ENCODE data around the gene KRTAP1-3. TPM values are rescaled to one million over a fixed set of nuclear protein-coding genes. Genes with fewer than 3 reads are reported as not detected.
"Not testable (repeated sequence)": the region's sequence is repeated elsewhere in the genome, so short reads cannot be mapped to it uniquely, and the experiment has no call there.

Gene KRTAP1-3
- total RNA-seq, 2 experiments from 2014 or later: not detected

- intact Hi-C loops (cut with micrococcal nuclease): no loop called here
- Mint-ChIP-seq H3K27ac (no peak within 1 kb of the TSS), H3K36me3 (ENCODE audit: low read depth) (no peaks in the 10 kb centered on the region), H3K4me3 (no peak within 1 kb of the TSS), H3K9me3 (no peaks in the 10 kb centered on the region), H3K27me3 (no peaks in the 10 kb centered on the region), H3K4me1 (ENCODE audit: low read depth) (no peaks in the 10 kb centered on the region)
- POLR2A ChIA-PET: no interaction called here
- DNase-seq (no peak), ATAC-seq (no peak)
- TF ChIP-seq CTCF (IDR thresholded peaks at IDR 0.05): no peak
- CTCF ChIA-PET: no interaction called here
Observed at GRCh38 chr17:41008811-41009210, 25.9 kb downstream of the KRTAP1-3 start, which contains the start of gene KRTAP3-1. Gene KRTAP3-1 (minus strand): TSS chr17:41009128. CDS start chr17:41009074, 54 bp downstream.

- Mint-ChIP-seq H3K36me3 (ENCODE audit: low read depth) (no peaks in the 10 kb centered on the region), H3K9me3 (no peaks in the 10 kb centered on the region), H3K27ac (no peak overlapping the region), H3K4me3 (no peak overlapping the region), H3K27me3 (peaks cover 2% of the 10 kb centered on the region), H3K4me1 (ENCODE audit: low read depth) (no peaks in the 10 kb centered on the region)
- no peak for ATAC-seq
- ChIA-PET CTCF (no interaction called here), POLR2A (interaction anchor here (0.7 kb wide), 1 partner anchor 11 kb away, joined by 3 read pairs; no protein-coding TSS in a partner anchor)
- no peak for TF ChIP-seq CTCF (IDR thresholded peaks at IDR 0.05)
- intact Hi-C loops (cut with micrococcal nuclease): no loop called here
- no peak for DNase-seq
Observed at GRCh38 chr17:41004397-41004796, 30.3 kb downstream of the KRTAP1-3 start.

GRCh38 chr17:41003926-41004325, 30.7 kb downstream of the KRTAP1-3 start:
- Mint-ChIP-seq H3K36me3 (ENCODE audit: low read depth) (no peaks in the 10 kb centered on the region), H3K27ac (no peak overlapping the region), H3K27me3 (peaks cover 3% of the 10 kb centered on the region), H3K9me3 (no peaks in the 10 kb centered on the region), H3K4me1 (ENCODE audit: low read depth) (no peaks in the 10 kb centered on the region), H3K4me3 (no peak overlapping the region)
- POLR2A ChIA-PET: no interaction called here
- DNase-seq (no peak), ATAC-seq (no peak)
- intact Hi-C loops (cut with micrococcal nuclease): no loop called here
- CTCF ChIA-PET: no interaction called here
- no peak for TF ChIP-seq CTCF (IDR thresholded peaks at IDR 0.05)

- Mint-ChIP-seq H3K4me1 (ENCODE audit: low read depth) (no peaks in the 10 kb centered on the region), H3K36me3 (ENCODE audit: low read depth) (no peaks in the 10 kb centered on the region), H3K4me3 (no peak overlapping the region), H3K9me3 (no peaks in the 10 kb centered on the region), H3K27ac (no peak overlapping the region), H3K27me3 (peaks cover 8% of the 10 kb centered on the region)
- POLR2A ChIA-PET: no interaction called here
- no peak for TF ChIP-seq CTCF (IDR thresholded peaks at IDR 0.05)
- intact Hi-C loops (cut with micrococcal nuclease): no loop called here
- no peak for ATAC-seq
- CTCF ChIA-PET: no interaction called here
- DNase-seq: no peak
Observed at GRCh38 chr17:41002814-41003213, 31.9 kb downstream of the KRTAP1-3 start.

- Mint-ChIP-seq H3K36me3 (ENCODE audit: low read depth) (no peaks in the 10 kb centered on the region), H3K27me3 (peaks cover 13% of the 10 kb centered on the region), H3K27ac (no peak overlapping the region), H3K4me1 (ENCODE audit: low read depth) (no peaks in the 10 kb centered on the region), H3K4me3 (no peak overlapping the region), H3K9me3 (no peaks in the 10 kb centered on the region)
- CTCF ChIA-PET: no interaction called here
- TF ChIP-seq CTCF (IDR thresholded peaks at IDR 0.05): no peak
- no peak for ATAC-seq
- intact Hi-C loops (cut with micrococcal nuclease): no loop called here
- no peak for DNase-seq
- POLR2A ChIA-PET: no interaction called here
Observed at GRCh38 chr17:41001795-41002194, 32.9 kb downstream of the KRTAP1-3 start.

- H3K4me3 Mint-ChIP-seq; H3K9me3 Mint-ChIP-seq; H3K27ac Mint-ChIP-seq; CTCF ChIA-PET; H3K4me1 Mint-ChIP-seq (ENCODE audit: low read depth); DNase-seq; H3K36me3 Mint-ChIP-seq (ENCODE audit: low read depth); intact Hi-C loops (cut with micrococcal nuclease); ATAC-seq; POLR2A ChIA-PET: not testable (repeated sequence)
- peaks cover 15% of the 10 kb centered on the region for H3K27me3 Mint-ChIP-seq
Observed at GRCh38 chr17:40999563-40999962, 35.1 kb downstream of the KRTAP1-3 start, which contains the start of gene KRTAP3-2. Gene KRTAP3-2 (minus strand): TSS chr17:40999906. CDS start chr17:40999853, 53 bp downstream.
